HepG2 (cell line): ENCODE measurements around the gene LRRN4. TPM values are rescaled to one million over a fixed set of nuclear protein-coding genes. Genes with fewer than 3 reads are reported as not detected.

Experiments
- ATAC-seq: fragments of 200-7000 bp; cut with Tn5 transposase; 3 replicates; pipeline ENCODE4 v1.9.1; 2020; ENCODE audit warnings: mild to moderate bottlenecking, moderate library complexity
- BruUV-seq: library from RNA; stranded (reverse); fragments of 400-500 nt; replicated peaks from 2 replicates; lab custom pipeline; 2021; lab: Mats Ljungman, UMichigan
- CTCF ChIA-PET: fragments of 300-600 bp; formaldehyde crosslinking; extraction: SDS; loops from one replicate; lab custom pipeline; 2021; ENCODE audit warnings: low total read pairs, inconsistent platforms, low intra/inter-chr PET ratio; lab: Yijun Ruan, JAX
- POLR2A ChIA-PET: fragments of 350-600 bp; sonication (Branson Sonifier 250); formaldehyde crosslinking; loops from one replicate; lab custom pipeline; 2020; ENCODE audit warnings: antibody characterized with exemption, inconsistent platforms; lab: Yijun Ruan, JAX
- DNase-seq: peaks from one replicate; pipeline ENCODE4 v3.0.0-alpha.2; 2015; ENCODE audit warnings: low spot score
- FAIRE-seq: peaks from 3 replicates; lab custom pipeline; 2011; peaks lifted over from hg19 to GRCh38; lab: Jason Lieb, UNC
- H2AFZ ChIP-seq: one replicate; pipeline ENCODE4 v1.6.1; 2011; ENCODE audit warnings: low read length, inconsistent platforms
- H3K27ac ChIP-seq: fragments of 300-600 bp; 3 replicates; pipeline ENCODE4 v1.8.0; 2011; ENCODE audit warnings: mixed run types, mild to moderate bottlenecking, mixed read lengths, low read length, inconsistent platforms; ENCODE audit not compliant: insufficient read depth; ENCODE audit errors: extremely low read length
- H3K27me3 ChIP-seq, 2 experiments: fragments of 200-600 bp in 1 of 2; 2 replicates in 1 of 2; 3 replicates in 1 of 2; pipeline versions ENCODE4 v1.6.0 to v1.8.0; 2011; ENCODE audit warnings: low read length in 2 of 2, mild to moderate bottlenecking in 2 of 2, moderate library complexity in 2 of 2, inconsistent platforms in 1 of 2; ENCODE audit not compliant: insufficient read depth in 2 of 2, control insufficient read depth in 1 of 2
- H3K36me3 ChIP-seq, 2 experiments: fragments of 200-600 bp in 1 of 2; replicated peaks in 1 of 2; 2 replicates in 1 of 2; 3 replicates in 1 of 2; pipeline versions ENCODE4 v1.5.1 to v1.8.0; 2011; ENCODE audit warnings: low read length in 2 of 2, inconsistent platforms in 1 of 2; ENCODE audit not compliant: insufficient read depth in 2 of 2, control insufficient read depth in 1 of 2
- H3K4me1 ChIP-seq: 2 replicates; pipeline ENCODE4 v1.5.1; 2012; ENCODE audit warnings: low read length, inconsistent platforms; ENCODE audit not compliant: insufficient read depth
- H3K4me2 ChIP-seq: 2 replicates; pipeline ENCODE4 v1.6.0; 2011; ENCODE audit warnings: low read depth, low read length, inconsistent platforms
- H3K4me3 ChIP-seq, 3 experiments: fragments of 200-600 bp in 1 of 3; sonication (generic), shearing (Covaris generic) in 1 of 3; replicated peaks in 1 of 3; 2 replicates each; pipeline ENCODE4 v1.5.1; 2011 to 2016; ENCODE audit warnings: low read length in 3 of 3, inconsistent platforms in 2 of 3, low read depth in 2 of 3, mild to moderate bottlenecking in 2 of 3, control low read depth in 1 of 3, mixed read lengths in 1 of 3; ENCODE audit not compliant: insufficient read depth in 1 of 3
- H3K79me2 ChIP-seq: one replicate; pipeline ENCODE4 v1.6.1; 2011; ENCODE audit warnings: low read length, inconsistent platforms; ENCODE audit not compliant: insufficient read depth
- H3K9ac ChIP-seq: 2 replicates; pipeline ENCODE4 v1.6.0; 2011; ENCODE audit warnings: mild to moderate bottlenecking, low read depth, low read length, inconsistent platforms; ENCODE audit not compliant: insufficient read depth
- H3K9me3 ChIP-seq: 2 replicates; pipeline ENCODE4 v1.5.1; 2012; ENCODE audit warnings: mild to moderate bottlenecking, low read length
- H4K20me1 ChIP-seq: 2 replicates; pipeline ENCODE4 v1.6.0; 2011; ENCODE audit warnings: inconsistent platforms, mild to moderate bottlenecking, low read length, moderate library complexity; ENCODE audit not compliant: insufficient read depth
- PHF5A ChIP-seq: IDR thresholded peaks from one replicate; pipeline ENCODE4 v1.6.1; 2018; ENCODE audit warnings: low read depth, missing genetic modification reagents; ENCODE audit not compliant: unreplicated experiment
- PLRG1 ChIP-seq: fragments of 450-650 bp; conservative IDR thresholded peaks from 2 replicates; pipeline ENCODE4 v1.6.1; 2016
- ZNF839 ChIP-seq: sonication (generic); formaldehyde crosslinking; IDR thresholded peaks from 2 replicates; pipeline ENCODE4 v1.4.0; 2020; ENCODE audit warnings: missing genetic modification reagents, mild to moderate bottlenecking, borderline replicate concordance
- WGBS: methylation state at CpG from one replicate; pipeline ENCODE4 v1.1.6; 2017; ENCODE audit warnings: low lambda C conversion rate; 5-methylcytosine and 5-hydroxymethylcytosine counted together
- in situ Hi-C: cut with HindIII; loops from 2 replicates; pipeline ENCODE4 v1.10.0; 2017; ENCODE audit warnings: low pct_unique_long_range_greater_than_20kb; ENCODE audit not compliant: extremely low pct_ligation_motif_present
- intact Hi-C: fragments of 100-400 bp; cut with micrococcal nuclease; formaldehyde crosslinking; loops from one replicate; pipeline ENCODE4 v1.10.0; 2022; ENCODE audit not compliant: unreplicated experiment
- polyA plus RNA-seq, 8 experiments: library from polyadenylated mRNA; depleted of rRNA in 3 of 8; stranded (reverse) in 7 of 8; unstranded in 1 of 8; fragments of >200 nt; fragmentation: Illumina TruSeq in 4 of 8; extraction: Trizol in 4 of 8; gene quantifications; 2 replicates each; pipeline versions ENCODE4 v1.2.1 to v1.2.3, GENCODE V29; 2011 to 2016; ENCODE audit warnings: low read depth in 4 of 8, missing spikeins in 1 of 8, mixed read lengths in 1 of 8; ENCODE audit not compliant: insufficient read depth in 1 of 8
- small RNA-seq, 3 experiments: library from RNA; depleted of rRNA; stranded (forward); fragments of <200 nt; gene quantifications; one replicate each; pipeline ENCODE3, GENCODE V24; 2012; ENCODE audit warnings: low read depth in 2 of 3, low replicate concordance in 1 of 3; ENCODE audit not compliant: insufficient read length in 3 of 3, insufficient read depth in 2 of 3
- total RNA-seq, 5 experiments: library from RNA; depleted of rRNA; stranded (reverse); fragments of >200 nt; fragmentation: Illumina TruSeq; extraction: Trizol; gene quantifications; 2 replicates each; pipeline ENCODE4 v1.2.3, GENCODE V29; 2016; ENCODE audit warnings: low read depth in 1 of 5
- TF ChIP-seq, protein P1 (sequence below): sonication (generic); formaldehyde crosslinking; IDR thresholded peaks from 2 replicates; pipeline ENCODE4 v1.4.0; 2020; ENCODE audit warnings: mild to moderate bottlenecking, missing genetic modification reagents

The LRRN4 gene
- total and polyA plus RNA-seq, 2 of the 13 experiments (the other 11 are each of a cell fraction or from before 2014, with no cell fraction given): 0.15 to 0.20 TPM

DNA sequence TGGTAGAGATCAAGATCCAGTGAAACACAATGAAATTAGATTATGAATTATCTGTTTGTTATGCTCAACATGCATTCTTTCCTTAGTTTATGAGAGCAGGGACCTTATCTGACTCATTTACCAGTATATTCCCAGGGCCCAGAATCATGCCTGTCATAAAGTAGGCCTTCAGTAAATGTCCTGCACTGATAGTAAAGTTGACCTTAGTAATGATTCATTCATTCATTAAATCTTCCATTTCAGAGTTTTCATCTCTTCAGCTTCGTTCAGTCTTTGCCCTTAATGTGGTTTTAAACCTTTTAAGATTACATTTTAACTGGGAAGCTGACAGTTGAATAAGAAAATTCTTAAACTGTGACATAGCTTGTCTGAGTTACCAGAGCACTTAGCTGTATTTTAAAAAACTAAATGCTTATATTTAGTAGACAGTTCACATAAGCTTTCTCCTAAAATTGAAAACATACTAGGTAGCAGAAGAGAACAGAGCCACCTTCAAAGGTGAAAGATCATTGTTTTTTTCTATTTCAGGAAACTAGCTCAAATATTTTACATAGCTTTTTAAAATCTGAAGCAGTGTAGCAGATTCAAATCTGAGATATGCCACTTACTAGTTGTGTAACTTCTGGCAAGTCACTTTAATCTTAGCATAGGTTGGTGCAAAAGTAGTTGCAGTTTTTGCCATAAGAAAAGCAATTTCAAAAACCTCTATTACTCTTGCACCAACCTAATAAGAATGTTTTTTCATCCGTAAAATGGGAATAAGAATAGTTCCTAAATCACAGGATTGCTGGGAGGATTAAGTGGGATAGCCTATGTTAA lies 62.0 kb downstream of the LRRN4 start (continued):
- TF ChIP-seq ZNF839 (CRISPR knock-in tag): no peak
- TF ChIP-seq, protein P1, sequence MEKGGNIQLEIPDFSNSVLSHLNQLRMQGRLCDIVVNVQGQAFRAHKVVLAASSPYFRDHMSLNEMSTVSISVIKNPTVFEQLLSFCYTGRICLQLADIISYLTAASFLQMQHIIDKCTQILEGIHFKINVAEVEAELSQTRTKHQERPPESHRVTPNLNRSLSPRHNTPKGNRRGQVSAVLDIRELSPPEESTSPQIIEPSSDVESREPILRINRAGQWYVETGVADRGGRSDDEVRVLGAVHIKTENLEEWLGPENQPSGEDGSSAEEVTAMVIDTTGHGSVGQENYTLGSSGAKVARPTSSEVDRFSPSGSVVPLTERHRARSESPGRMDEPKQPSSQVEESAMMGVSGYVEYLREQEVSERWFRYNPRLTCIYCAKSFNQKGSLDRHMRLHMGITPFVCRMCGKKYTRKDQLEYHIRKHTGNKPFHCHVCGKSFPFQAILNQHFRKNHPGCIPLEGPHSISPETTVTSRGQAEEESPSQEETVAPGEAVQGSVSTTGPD (CRISPR knock-in tag): no peak
- no peak for TF ChIP-seq PHF5A (CRISPR knock-in tag)

GRCh38 chr20:5990946-5991345 lies 62.9 kb downstream of the LRRN4 start:
- in situ Hi-C loops (no loop called here), intact Hi-C loops (no loop called here)

More at GRCh38 chr20:5990946-5991345, 62.9 kb downstream of the LRRN4 start:
- Histone ChIP-seq H4K20me1 (no peaks in the 10 kb centered on the region), H3K36me3 (peaks cover 14 to 75% of the 10 kb centered on the region in 2 experiments), H3K9me3 (no peaks in the 10 kb centered on the region), H3K9ac (no peak overlapping the region), H3K27me3 (no peaks in the 10 kb centered on the region), H3K4me2 (no peak overlapping the region), H3K79me2 (no peaks in the 10 kb centered on the region), H3K4me1 (no peaks in the 10 kb centered on the region), H2AFZ (no peak overlapping the region), H3K4me3 (no peak overlapping the region), H3K27ac (no peak overlapping the region)
- TF ChIP-seq PLRG1: no peak
- DNase-seq (no peak), FAIRE-seq (no peak), ATAC-seq (no peak)
- ChIA-PET POLR2A (no interaction called here), CTCF (no interaction called here)
- 95% methylated on average over 3 of the region's 3 CpGs for WGBS
- BruUV-seq: no TSS peak

Small RNA genes within 50 kb of the gene (small RNA-seq; reads per million reads assigned to genes)
- gene RN7SL498P: 0 reads per million in 3 experiments

Other genes starting within 250 kb of the LRRN4 start
- 0.20 and 0.86 TPM in 2 replicates for gene CHGB, start 142.6 kb downstream of the LRRN4 start, total RNA-seq (2016; rRNA removed; fragmentation: Illumina TruSeq; extraction: Trizol)
- 0.26 and 0.28 TPM in 2 replicates for gene CHGB, start 142.6 kb downstream of the LRRN4 start, polyA plus RNA-seq (2011; rRNA removed)
- 37.8 and 51.1 TPM in 2 replicates for gene TRMT6, start 103.5 kb downstream of the LRRN4 start, total RNA-seq (2016; rRNA removed; fragmentation: Illumina TruSeq; extraction: Trizol)
- 8.9 and 10.5 TPM in 2 replicates for gene TRMT6, start 103.5 kb downstream of the LRRN4 start, polyA plus RNA-seq (2011; rRNA removed)
- 59.3 and 91.2 TPM in 2 replicates for gene MCM8, start 103.4 kb downstream of the LRRN4 start, total RNA-seq (2016; rRNA removed; fragmentation: Illumina TruSeq; extraction: Trizol)
- gene MCM8, start 103.4 kb downstream of the LRRN4 start, polyA plus RNA-seq (2011; rRNA removed): 7.7 and 11.5 TPM in 2 replicates
- gene CRLS1, start 47.9 kb downstream of the LRRN4 start, total RNA-seq (2016; rRNA removed; fragmentation: Illumina TruSeq; extraction: Trizol): 281 and 337 TPM in 2 replicates
- gene CRLS1, start 47.9 kb downstream of the LRRN4 start, polyA plus RNA-seq (2011; rRNA removed): 188 and 295 TPM in 2 replicates
- gene FERMT1, start 69.0 kb upstream of the LRRN4 start, total RNA-seq (2016; rRNA removed; fragmentation: Illumina TruSeq; extraction: Trizol): 29.5 and 39.1 TPM in 2 replicates
- gene FERMT1, start 69.0 kb upstream of the LRRN4 start, polyA plus RNA-seq (2011; rRNA removed): 15.1 and 15.8 TPM in 2 replicates